WTC11 (cell line): ENCODE data around the gene HOXD10. TPM values are rescaled to one million over a fixed set of nuclear protein-coding genes. Genes with fewer than 3 reads are reported as not detected.
A peak's percentile ranks its signal among the peaks of the same experiment; 100 is the strongest.

Experiments
- ATAC-seq: fragments of 200-7000 bp; cut with Tn5 transposase; 2 replicates; pipeline ENCODE4 v1.10.0; 2021; ENCODE audit warnings: mild to moderate bottlenecking, moderate library complexity
- CTCF ChIA-PET: fragments of 300-600 bp; sonication (Branson Sonifier 250); formaldehyde crosslinking; loops from one replicate; lab custom pipeline; 2021; ENCODE audit warnings: antibody characterized with exemption; lab: Charles Lee
- POLR2A ChIA-PET: fragments of 350-600 bp; sonication (Branson Sonifier 250); formaldehyde crosslinking; loops from one replicate; lab custom pipeline; 2021; ENCODE audit warnings: antibody characterized with exemption; lab: Charles Lee
- DNase-seq: peaks from one replicate; pipeline ENCODE4 v3.0.0; 2021; ENCODE audit warnings: low spot score
- H3K27ac Mint-ChIP-seq: 2 replicates; pipeline ENCODE4 v1.8.0; 2021; ENCODE audit warnings: mixed read lengths
- H3K27me3 Mint-ChIP-seq: 2 replicates; pipeline ENCODE4 v1.8.0; 2021; ENCODE audit warnings: low read depth, mild to moderate bottlenecking, moderate library complexity, mixed read lengths
- H3K36me3 Mint-ChIP-seq: 2 replicates; pipeline ENCODE4 v1.8.0; 2021; ENCODE audit warnings: mixed read lengths
- H3K4me1 Mint-ChIP-seq: 2 replicates; pipeline ENCODE4 v1.8.0; 2022; ENCODE audit warnings: mixed read lengths
- H3K4me3 Mint-ChIP-seq: 2 replicates; pipeline ENCODE4 v1.8.0; 2021; ENCODE audit warnings: mild to moderate bottlenecking, moderate library complexity, mixed read lengths
- H3K9me3 Mint-ChIP-seq: 2 replicates; pipeline ENCODE4 v1.8.0; 2021; ENCODE audit warnings: mixed read lengths
- CREB1 ChIP-seq: sonication (generic); formaldehyde crosslinking; IDR thresholded peaks from 2 replicates; pipeline ENCODE4 v1.8.0; 2023; ENCODE audit warnings: mild to moderate bottlenecking, missing genetic modification reagents
- E2F1 ChIP-seq: sonication (generic); formaldehyde crosslinking; IDR thresholded peaks from 2 replicates; pipeline ENCODE4 v1.8.0; 2022; ENCODE audit warnings: mild to moderate bottlenecking, missing genetic modification reagents
- ELF4 ChIP-seq: sonication (generic); formaldehyde crosslinking; IDR thresholded peaks from 2 replicates; pipeline ENCODE4 v1.8.1; 2022; ENCODE audit warnings: low read depth, mild to moderate bottlenecking, moderate library complexity, missing genetic modification reagents
- ETV6 ChIP-seq: sonication (generic); formaldehyde crosslinking; IDR thresholded peaks from 2 replicates; pipeline ENCODE4 v1.8.1; 2022; ENCODE audit warnings: mild to moderate bottlenecking, missing genetic modification reagents
- FOXP1 ChIP-seq: sonication (generic); formaldehyde crosslinking; IDR thresholded peaks from 2 replicates; pipeline ENCODE4 v1.8.0; 2022; ENCODE audit warnings: missing genetic modification reagents, mild to moderate bottlenecking, moderate library complexity, borderline replicate concordance
- MLX ChIP-seq: sonication (generic); formaldehyde crosslinking; IDR thresholded peaks from 2 replicates; pipeline ENCODE4 v1.8.1; 2023; ENCODE audit warnings: mild to moderate bottlenecking, missing genetic modification reagents, moderate library complexity
- NFE2L1 ChIP-seq: sonication (generic); formaldehyde crosslinking; IDR thresholded peaks from 2 replicates; pipeline ENCODE4 v1.8.1; 2023; ENCODE audit warnings: missing genetic modification reagents
- RELA ChIP-seq: sonication (generic); formaldehyde crosslinking; IDR thresholded peaks from 2 replicates; pipeline ENCODE4 v1.8.1; 2022; ENCODE audit warnings: missing genetic modification reagents, mild to moderate bottlenecking, borderline replicate concordance
- RORB ChIP-seq: fragments of 250-450 bp; sonication (Bioruptor Pico); IDR thresholded peaks from 2 replicates; pipeline ENCODE4 v1.9.0; 2021; ENCODE audit warnings: mild to moderate bottlenecking
- STAT6 ChIP-seq: sonication (generic); formaldehyde crosslinking; conservative IDR thresholded peaks from 2 replicates; pipeline ENCODE4 v1.8.1; 2023; ENCODE audit warnings: mild to moderate bottlenecking, low read depth, missing genetic modification reagents, moderate library complexity
- TP53 ChIP-seq: sonication (generic); formaldehyde crosslinking; IDR thresholded peaks from 2 replicates; pipeline ENCODE4 v1.8.1; 2023; ENCODE audit warnings: mild to moderate bottlenecking, missing genetic modification reagents
- ZBTB43 ChIP-seq: sonication (generic); formaldehyde crosslinking; IDR thresholded peaks from 2 replicates; pipeline ENCODE4 v1.8.1; 2023; ENCODE audit warnings: mild to moderate bottlenecking, missing genetic modification reagents
- ZNF416 ChIP-seq: fragments of 250-450 bp; sonication (Bioruptor Pico); IDR thresholded peaks from 2 replicates; pipeline ENCODE4 v1.9.0; 2021; ENCODE audit warnings: mild to moderate bottlenecking, inconsistent platforms
- ZNF512 ChIP-seq: sonication (generic); formaldehyde crosslinking; IDR thresholded peaks from 2 replicates; pipeline ENCODE4 v1.8.1; 2022; ENCODE audit warnings: missing genetic modification reagents, borderline replicate concordance
- total RNA-seq: library from RNA; stranded (reverse); gene quantifications from 3 replicates; pipeline ENCODE4 v1.2.3, GENCODE V29; 2021

HOXD10 gene
- total RNA-seq, 1 experiment from 2014 or later = not detected

- DNase-seq (peak; percentile 57), ATAC-seq (peak; percentile 29)
- H3K27ac Mint-ChIP-seq = no peak within 1 kb of the TSS
- peaks cover 10% of the 10 kb centered on the region for H3K4me1 Mint-ChIP-seq
- TF ChIP-seq RORB (CRISPR knock-in tag) = no peak
- peaks cover 100% of the 10 kb centered on the region for H3K27me3 Mint-ChIP-seq
- no peaks in the 10 kb centered on the region for H3K9me3 Mint-ChIP-seq
- H3K4me3 Mint-ChIP-seq = peak within 1 kb of the TSS; percentile 56
- CTCF ChIA-PET = interaction anchor here (0.5 to 3.3 kb wide), 8 partner anchors 12 to 1026 kb away, joined by 3 to 15 read pairs (median 4); no protein-coding TSS in a partner anchor
- H3K36me3 Mint-ChIP-seq = peaks cover 2% of the 10 kb centered on the region; the same call in 1 of the 2 replicates
- POLR2A ChIA-PET = no interaction called here
Measured at GRCh38 chr2:176122683-176123410, 6.3 kb downstream of the HOXD10 start, which contains the start of gene HOXD9. HOXD9 (plus strand) TSS chr2:176122719; CDS start chr2:176122769, 50 bp downstream.

GRCh38 chr2:176123411-176124109 is 7.0 kb downstream of the HOXD10 start:
- Mint-ChIP-seq H3K4me1 (peaks cover 17% of the 10 kb centered on the region), H3K27me3 (peaks cover 100% of the 10 kb centered on the region), H3K9me3 (no peaks in the 10 kb centered on the region), H3K27ac (no peak overlapping the region)
- CTCF ChIA-PET = no interaction called here
- DNase-seq = no peak
- TF ChIP-seq NFE2L1 (CRISPR knock-in tag) (no peak), E2F1 (CRISPR knock-in tag) (no peak), ZNF512 (CRISPR knock-in tag) (no peak), FOXP1 (no peak), STAT6 (CRISPR knock-in tag) (no peak), TP53 (CRISPR knock-in tag) (no peak), ELF4 (no peak), CREB1 (no peak), MLX (no peak), RELA (no peak), ZBTB43 (no peak), ETV6 (CRISPR knock-in tag) (no peak), ZNF416 (no peak)
- TF ChIP-seq, all 79 proteins: peak for 0
- H3K36me3 Mint-ChIP-seq = peaks cover 2% of the 10 kb centered on the region; the same call in 1 of the 2 replicates
- peak overlapping the region; percentile 38 for H3K4me3 Mint-ChIP-seq
- POLR2A ChIA-PET = no interaction called here
- no peak for ATAC-seq
